HepG2 (cell line): ENCODE data around the gene CALR. TPM values are rescaled to one million over a fixed set of nuclear protein-coding genes. Genes with fewer than 3 reads are reported as not detected.

Experiments used
- CC2D1A ChIP-seq: sonication (generic); formaldehyde crosslinking; IDR thresholded peaks from 2 replicates; pipeline ENCODE4 v1.8.1; 2023; ENCODE audit warnings: mild to moderate bottlenecking, missing genetic modification reagents
- CREB3 ChIP-seq: sonication (generic); formaldehyde crosslinking; IDR thresholded peaks from 2 replicates; pipeline ENCODE4 v1.5.0; 2020; ENCODE audit warnings: missing genetic modification reagents
- GMEB2 ChIP-seq: IDR thresholded peaks from 2 replicates; pipeline ENCODE4 v1.6.1; 2016; ENCODE audit warnings: missing biosample characterization, missing genetic modification reagents, low read depth
- HMGA1 ChIP-seq: sonication (generic); formaldehyde crosslinking; conservative IDR thresholded peaks from 2 replicates; pipeline ENCODE4 v1.4.0; 2020; ENCODE audit warnings: missing genetic modification reagents
- MEIS1 ChIP-seq: sonication (generic); formaldehyde crosslinking; IDR thresholded peaks from 2 replicates; pipeline ENCODE4 v1.9.0; 2021; ENCODE audit warnings: mild to moderate bottlenecking, missing genetic modification reagents, moderate library complexity, borderline replicate concordance
- MIER2 ChIP-seq: IDR thresholded peaks from 2 replicates; pipeline ENCODE4 v1.6.1; 2016; ENCODE audit warnings: missing biosample characterization, missing genetic modification reagents
- NFRKB ChIP-seq: fragments of 450-650 bp; IDR thresholded peaks from 2 replicates; pipeline ENCODE4 v1.6.1; 2017
- NRL ChIP-seq: sonication (generic); formaldehyde crosslinking; IDR thresholded peaks from 2 replicates; pipeline ENCODE4 v1.5.0; 2020; ENCODE audit warnings: missing genetic modification reagents, mild to moderate bottlenecking, moderate library complexity, borderline replicate concordance
- SIX1 ChIP-seq: sonication (generic); formaldehyde crosslinking; IDR thresholded peaks from 2 replicates; pipeline ENCODE4 v1.4.0; 2020; ENCODE audit warnings: missing genetic modification reagents, borderline replicate concordance
- SMYD3 ChIP-seq: sonication (generic); formaldehyde crosslinking; IDR thresholded peaks from 2 replicates; pipeline ENCODE4 v1.8.1; 2023; ENCODE audit warnings: mild to moderate bottlenecking, missing genetic modification reagents
- SYNCRIP ChIP-seq: fragments of 200-400 bp; formaldehyde crosslinking; IDR thresholded peaks from 2 replicates; pipeline ENCODE4 v1.6.1; 2018; ENCODE audit warnings: mild to moderate bottlenecking, low read depth, low read length; ENCODE audit not compliant: insufficient read depth
- ZBTB42 ChIP-seq: sonication (generic); formaldehyde crosslinking; IDR thresholded peaks from 2 replicates; pipeline ENCODE4 v1.5.0; 2020; ENCODE audit warnings: mild to moderate bottlenecking, missing genetic modification reagents
- ZNF18 ChIP-seq: sonication (generic); formaldehyde crosslinking; IDR thresholded peaks from 2 replicates; pipeline ENCODE4 v1.8.0; 2022; ENCODE audit warnings: mild to moderate bottlenecking, missing genetic modification reagents; ENCODE audit not compliant: insufficient replicate concordance
- ZNF234 ChIP-seq: sonication (generic); formaldehyde crosslinking; conservative IDR thresholded peaks from 2 replicates; pipeline ENCODE4 v1.5.1; 2020; ENCODE audit warnings: mild to moderate bottlenecking, missing genetic modification reagents
- ZNF407 ChIP-seq: sonication (generic); formaldehyde crosslinking; IDR thresholded peaks from one replicate; pipeline ENCODE4 v1.5.1; 2020; ENCODE audit warnings: mild to moderate bottlenecking, missing genetic modification reagents; ENCODE audit errors: not compliant biosample characterization
- polyA plus RNA-seq, 8 experiments: library from polyadenylated mRNA; depleted of rRNA in 3 of 8; stranded (reverse) in 7 of 8; unstranded in 1 of 8; fragments of >200 nt; fragmentation: Illumina TruSeq in 4 of 8; extraction: Trizol in 4 of 8; gene quantifications; 2 replicates each; pipeline versions ENCODE4 v1.2.1 to v1.2.3, GENCODE V29; 2011 to 2016; ENCODE audit warnings: low read depth in 4 of 8, missing spikeins in 1 of 8, mixed read lengths in 1 of 8; ENCODE audit not compliant: insufficient read depth in 1 of 8
- total RNA-seq, 5 experiments: library from RNA; depleted of rRNA; stranded (reverse); fragments of >200 nt; fragmentation: Illumina TruSeq; extraction: Trizol; gene quantifications; 2 replicates each; pipeline ENCODE4 v1.2.3, GENCODE V29; 2016; ENCODE audit warnings: low read depth in 1 of 5

The CALR gene
- total and polyA plus RNA-seq, 2 of the 13 experiments (the other 11 are each of a cell fraction or from before 2014, with no cell fraction given), result 898 to 934 TPM

- TF ChIP-seq CREB3 (CRISPR knock-in tag), result 0 out of 2 replicates have a peak, but pooled peaks have one; percentile 46
- TF ChIP-seq GMEB2, result peak; percentile 25; the same call in 1 of the 2 replicates
- peak; percentile 12; the same call in 1 of the 2 replicates for TF ChIP-seq SIX1
- peak; percentile 70 for TF ChIP-seq ZNF407 (CRISPR knock-in tag)
- TF ChIP-seq ZNF18 (CRISPR knock-in tag), result no peak
- no peak for TF ChIP-seq HMGA1 (CRISPR knock-in tag)
- TF ChIP-seq ZNF234 (CRISPR knock-in tag), result no peak
- TF ChIP-seq CC2D1A, result no peak
- TF ChIP-seq NFRKB, result no peak
- peak; percentile 10; the same call in 1 of the 2 replicates for TF ChIP-seq MIER2 (CRISPR knock-in tag)
- TF ChIP-seq NRL, result no peak
- TF ChIP-seq ZBTB42, result no peak
- no peak; the same call in 1 of the 2 replicates for TF ChIP-seq SMYD3 (CRISPR knock-in tag)
- no peak for TF ChIP-seq SYNCRIP
- TF ChIP-seq MEIS1, result peak; percentile 85
Measured at GRCh38 chr19:12937927-12938778, at the start of gene CALR (continued).
